HG03378 (cell line): ENCODE measurements around the gene AMER3.
A peak's percentile ranks its signal among the peaks of the same experiment; 100 is the strongest.
"Not testable (repeated sequence)": the region's sequence is repeated elsewhere in the genome, so short reads cannot be mapped to it uniquely, and the experiment has no call there.

Source experiments
- ATAC-seq: cut with Tn5 transposase; IDR thresholded peaks from one replicate; pipeline ENCODE4 v1.9.1; 2021; ENCODE audit warnings: mild to moderate bottlenecking, moderate library complexity; ENCODE audit not compliant: unreplicated experiment

Gene AMER3, protein sequence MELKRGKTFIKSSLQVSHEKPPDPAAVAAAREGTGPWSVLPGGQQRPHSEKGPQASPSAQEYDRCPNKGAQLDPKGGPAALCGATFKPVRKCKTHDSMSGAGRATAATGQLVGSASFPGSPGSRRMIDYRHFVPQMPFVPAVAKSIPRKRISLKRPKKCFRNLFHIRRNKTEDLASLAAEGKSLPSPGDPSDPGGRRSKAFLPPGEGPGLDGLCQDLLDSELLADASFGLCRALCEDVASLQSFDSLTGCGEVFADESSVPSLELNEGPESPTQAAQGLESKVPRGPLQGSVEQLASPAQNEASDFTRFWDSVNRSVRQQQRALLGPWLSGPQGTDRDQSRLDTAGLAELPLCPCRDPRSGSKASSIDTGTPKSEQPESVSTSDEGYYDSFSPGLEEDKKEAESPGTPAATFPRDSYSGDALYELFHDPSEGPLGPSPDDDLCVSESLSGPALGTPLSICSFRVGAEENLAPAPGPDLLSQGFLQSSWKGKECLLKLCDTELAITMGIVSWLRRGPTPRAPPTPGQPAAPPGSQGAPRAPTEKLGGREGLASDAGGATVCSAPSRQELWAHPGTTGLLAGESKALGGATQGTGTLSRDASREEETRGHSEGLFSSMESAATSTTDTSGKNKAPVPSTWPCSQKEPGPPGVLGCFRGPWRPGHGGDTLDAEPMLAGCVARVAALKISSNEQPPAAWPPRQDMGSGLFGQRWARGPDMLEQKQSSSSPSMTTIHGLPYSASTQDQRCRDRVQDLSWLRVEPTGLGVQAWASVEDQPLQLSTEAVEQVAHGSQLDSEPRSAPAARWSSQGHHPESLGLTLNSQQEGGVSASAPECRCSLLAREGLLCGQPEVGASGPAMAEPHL

DNA sequence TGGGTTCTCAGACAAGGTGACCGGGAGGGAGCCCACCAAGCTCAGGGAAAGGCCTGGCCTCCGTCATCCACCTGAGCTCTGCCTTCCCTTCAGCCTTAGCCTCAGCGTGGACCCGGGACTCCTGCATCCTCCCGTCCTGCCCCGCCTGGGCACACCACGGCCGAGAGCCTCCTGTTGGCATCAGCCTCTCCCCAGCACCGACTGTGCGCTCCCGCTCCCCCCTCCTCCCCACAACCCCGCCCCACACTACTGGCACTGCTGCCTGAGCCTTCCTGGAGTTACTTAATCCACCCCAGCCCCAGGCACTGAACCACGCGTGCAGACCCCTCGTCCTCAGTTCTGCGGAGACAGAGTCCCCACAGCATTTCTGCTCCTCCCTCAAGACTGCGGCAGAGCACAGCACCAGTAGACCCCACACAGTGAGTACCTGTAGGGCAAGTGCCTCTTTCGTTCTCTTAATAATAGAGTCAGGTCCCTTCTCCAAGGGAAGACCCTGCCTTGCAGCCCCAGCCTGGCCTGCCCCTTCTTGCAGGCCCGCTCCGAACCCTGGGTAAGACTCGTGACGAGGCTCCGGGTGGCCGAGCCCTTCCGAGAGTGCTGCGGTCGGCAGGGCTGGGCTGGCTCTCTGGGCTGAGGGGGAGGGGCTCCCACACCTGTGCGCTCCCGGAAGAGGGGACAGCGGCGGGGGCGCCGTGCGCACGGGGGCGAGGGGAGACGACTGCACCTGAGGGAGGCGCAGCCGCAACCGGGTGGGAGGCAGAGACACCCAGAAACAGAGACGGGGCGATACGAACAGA lies at the start of gene AMER3:
Gene AMER3, plus strand, starts transcription at position 285 of the 797 bp plus-strand sequence. CDS start 6,533 bp downstream, outside the sequence.
- ATAC-seq: no peak

DNA sequence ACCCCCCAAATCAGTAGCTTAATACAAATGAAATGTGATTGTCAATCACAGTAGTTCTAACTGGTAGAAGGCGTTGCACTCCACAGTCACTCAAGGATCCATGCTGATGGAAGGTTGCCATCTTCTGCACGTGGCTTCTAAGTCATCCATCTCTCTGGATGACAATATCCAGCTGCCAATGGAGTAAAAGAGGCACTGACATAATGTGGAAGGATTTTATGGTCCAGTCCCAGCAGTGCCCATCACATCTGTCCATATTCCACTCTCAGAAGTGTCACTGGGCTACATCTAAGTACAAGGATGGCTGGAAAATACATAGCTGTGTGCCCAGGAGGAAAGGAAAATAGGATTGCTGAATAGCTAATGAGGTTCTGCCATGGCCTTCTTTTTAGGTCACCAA lies 40.5 kb upstream of the AMER3 start:
- not testable (repeated sequence) for ATAC-seq

DNA sequence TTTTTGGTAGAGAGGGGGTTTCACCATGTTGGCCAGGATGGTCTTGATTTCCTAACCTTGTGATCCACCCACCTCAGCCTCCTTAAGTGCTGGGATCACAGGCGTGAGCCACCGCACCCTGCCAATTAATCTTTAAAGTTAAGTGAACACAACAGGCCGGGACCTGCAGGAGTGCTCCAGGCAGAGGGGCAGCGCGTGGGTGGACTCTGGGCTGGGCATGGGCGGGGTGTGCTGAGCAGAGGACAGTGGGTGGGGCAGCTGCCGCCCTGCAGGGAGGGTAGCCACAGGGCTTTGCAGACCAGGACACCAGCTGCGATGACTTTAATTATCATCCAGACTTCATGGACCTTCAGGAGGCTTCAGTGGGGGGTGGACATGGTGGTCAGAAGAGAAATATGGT lies 35.3 kb upstream of the AMER3 start:
- no peak for ATAC-seq

DNA sequence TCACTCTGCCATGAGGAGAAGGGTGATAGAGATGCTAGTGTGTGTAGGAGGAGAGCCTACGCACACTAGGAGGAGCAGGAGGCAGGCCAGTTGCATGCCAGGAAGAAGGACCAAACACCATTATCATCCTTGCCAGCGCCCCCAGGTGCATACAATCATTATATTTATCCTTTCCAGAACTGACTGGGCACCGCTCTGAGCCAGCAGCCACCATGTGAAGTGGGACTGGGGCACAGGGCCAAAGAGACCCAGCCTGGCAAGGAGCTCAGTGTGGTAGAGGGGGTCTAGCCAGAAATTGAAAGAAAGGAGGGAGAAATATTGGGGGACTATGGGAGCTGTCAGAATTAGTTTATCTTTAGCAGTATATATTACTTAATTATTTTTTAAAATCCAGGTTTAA lies 34.8 kb upstream of the AMER3 start:
- no peak for ATAC-seq

DNA sequence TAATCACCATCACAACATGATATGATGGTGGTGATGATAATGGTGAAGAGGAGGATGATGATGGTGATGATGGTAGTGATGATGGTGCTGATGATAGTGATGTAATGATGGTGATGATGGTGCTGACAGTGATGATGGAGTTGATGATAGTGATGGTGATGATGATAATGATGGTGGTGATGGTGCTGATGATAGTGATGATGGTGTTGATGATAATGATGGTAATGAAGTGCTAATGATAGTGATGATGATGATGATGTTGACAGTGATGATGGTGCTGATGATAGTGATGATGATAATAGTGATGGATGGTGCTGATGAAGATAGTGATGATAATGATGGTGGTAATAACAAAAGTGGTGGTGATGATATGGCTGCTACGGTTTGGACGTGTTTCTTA lies 30.9 kb upstream of the AMER3 start:
- ATAC-seq: no peak

DNA sequence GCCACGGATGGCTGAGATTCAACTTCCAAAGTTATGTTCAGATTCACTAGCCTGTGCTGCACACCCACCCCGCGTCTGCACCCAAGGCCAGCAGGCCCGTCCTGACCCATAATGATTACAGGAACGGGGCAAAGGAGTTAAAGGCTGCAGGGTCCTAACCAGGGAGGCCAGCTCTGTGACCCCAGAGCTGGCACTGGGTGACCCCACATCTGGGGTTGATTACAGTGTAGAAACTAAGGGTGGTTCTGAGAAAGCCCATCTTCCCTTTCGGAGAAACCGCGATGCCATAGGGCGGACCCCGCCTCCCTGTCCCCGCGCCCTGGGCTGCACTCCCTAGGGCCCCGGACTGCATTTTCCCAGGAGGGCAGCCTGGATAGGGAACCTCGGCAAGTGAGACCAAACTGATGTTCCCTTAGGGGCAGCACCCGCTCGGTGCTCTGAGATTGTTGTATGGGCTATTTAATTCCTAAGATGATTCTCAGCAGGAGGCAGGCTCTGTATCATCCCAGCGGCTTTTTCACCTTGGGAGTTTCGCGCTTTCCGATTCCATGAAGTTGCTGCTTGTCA lies 28.6 kb upstream of the AMER3 start:
- peak; percentile 2 for ATAC-seq

DNA sequence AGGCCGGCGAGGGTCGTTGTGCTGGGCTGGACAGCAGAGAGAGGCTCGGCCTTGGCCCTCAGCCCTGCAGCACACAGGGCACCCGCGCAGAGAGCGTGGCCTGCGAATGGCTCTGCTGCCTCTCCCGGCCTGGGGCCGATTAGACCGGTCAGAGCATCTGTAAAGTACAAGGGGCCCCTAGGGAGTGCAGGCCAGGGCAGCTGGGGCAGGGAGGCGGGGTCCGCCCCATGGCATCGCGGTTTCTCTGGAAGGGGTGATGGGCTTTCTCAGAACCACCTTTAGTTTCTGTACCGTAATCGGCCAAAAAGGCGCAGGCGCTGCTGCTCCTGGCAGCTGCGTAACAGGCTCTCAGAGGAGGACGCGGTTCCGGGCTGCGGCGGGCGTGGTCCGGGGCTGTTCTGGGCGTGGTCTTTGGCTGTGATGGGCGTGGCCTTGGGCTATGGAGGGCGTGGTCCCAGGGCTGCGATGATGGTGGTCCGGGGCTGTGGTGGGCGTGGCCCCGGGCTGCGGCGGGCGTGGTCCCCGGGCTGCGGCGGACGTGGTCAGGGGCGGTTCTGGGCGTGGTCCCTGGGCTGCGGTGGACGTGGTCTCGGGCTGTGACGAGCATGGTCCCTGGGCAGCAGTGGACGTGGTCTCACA lies 27.9 kb upstream of the AMER3 start:
- peak; percentile 88 for ATAC-seq

DNA sequence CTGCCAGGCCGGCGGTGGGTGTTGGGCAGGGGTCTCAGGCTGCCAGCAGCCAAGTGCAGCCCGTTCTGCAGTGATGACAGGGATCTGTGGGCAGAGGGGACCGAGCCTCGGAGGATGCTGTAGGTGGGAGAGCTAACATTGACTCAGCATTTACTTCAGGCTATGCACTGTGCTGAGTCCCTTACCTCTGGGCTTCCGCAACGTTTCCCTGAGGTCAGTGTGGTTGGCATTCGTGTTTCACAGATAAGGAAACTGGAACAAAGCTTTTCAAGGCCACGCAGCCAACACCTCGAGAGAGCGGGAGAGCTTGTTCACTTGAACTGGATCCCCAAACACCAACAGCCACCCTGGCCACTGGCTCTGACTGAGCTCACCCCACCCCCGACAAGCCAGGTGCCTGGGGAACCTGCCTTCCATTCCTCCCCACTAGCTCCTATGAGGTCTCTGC lies 27.3 kb upstream of the AMER3 start:
- peak; percentile 31 for ATAC-seq

DNA sequence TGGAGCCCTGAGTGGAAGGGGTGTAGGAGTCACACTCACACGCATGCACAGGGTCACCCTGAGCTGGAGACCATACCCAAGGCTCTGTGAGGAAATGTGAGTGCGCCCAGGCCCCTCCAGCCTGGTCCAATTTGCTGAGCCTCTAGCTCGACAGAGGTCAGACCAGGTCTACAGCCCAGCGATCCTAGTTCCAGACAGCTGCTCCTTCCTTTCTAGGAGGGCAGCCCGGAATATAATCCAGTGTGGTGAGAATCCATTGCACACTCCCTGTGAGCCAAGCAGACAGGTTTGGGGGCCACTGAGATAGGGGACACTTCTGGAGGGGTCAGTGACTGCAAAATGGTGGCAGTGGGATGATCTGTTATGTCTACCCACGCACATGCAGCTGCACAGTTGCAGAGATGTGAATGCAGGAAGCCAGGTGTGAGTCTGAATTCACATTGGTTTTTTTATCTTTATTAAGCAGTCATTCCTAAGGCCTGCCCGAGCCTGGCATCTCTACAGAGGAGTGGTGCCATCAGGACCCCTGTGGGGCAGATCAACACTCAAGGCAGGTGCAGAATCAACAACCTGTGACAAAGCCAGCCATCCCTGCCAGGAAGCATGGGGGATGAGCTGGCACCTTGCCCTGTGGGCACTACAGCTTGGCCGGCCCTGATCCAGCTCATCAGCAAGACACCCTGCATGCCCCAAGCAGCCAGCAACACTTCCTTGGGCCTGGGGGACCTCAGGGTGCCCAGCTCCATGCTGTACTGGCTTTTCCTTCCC lies 26.6 kb upstream of the AMER3 start, which contains the start of gene GPR148:
Gene GPR148, plus strand, starts transcription at position 522 of the 768 bp plus-strand sequence. Its CDS starts 82 bp downstream, at position 604.
- ATAC-seq: no peak

DNA sequence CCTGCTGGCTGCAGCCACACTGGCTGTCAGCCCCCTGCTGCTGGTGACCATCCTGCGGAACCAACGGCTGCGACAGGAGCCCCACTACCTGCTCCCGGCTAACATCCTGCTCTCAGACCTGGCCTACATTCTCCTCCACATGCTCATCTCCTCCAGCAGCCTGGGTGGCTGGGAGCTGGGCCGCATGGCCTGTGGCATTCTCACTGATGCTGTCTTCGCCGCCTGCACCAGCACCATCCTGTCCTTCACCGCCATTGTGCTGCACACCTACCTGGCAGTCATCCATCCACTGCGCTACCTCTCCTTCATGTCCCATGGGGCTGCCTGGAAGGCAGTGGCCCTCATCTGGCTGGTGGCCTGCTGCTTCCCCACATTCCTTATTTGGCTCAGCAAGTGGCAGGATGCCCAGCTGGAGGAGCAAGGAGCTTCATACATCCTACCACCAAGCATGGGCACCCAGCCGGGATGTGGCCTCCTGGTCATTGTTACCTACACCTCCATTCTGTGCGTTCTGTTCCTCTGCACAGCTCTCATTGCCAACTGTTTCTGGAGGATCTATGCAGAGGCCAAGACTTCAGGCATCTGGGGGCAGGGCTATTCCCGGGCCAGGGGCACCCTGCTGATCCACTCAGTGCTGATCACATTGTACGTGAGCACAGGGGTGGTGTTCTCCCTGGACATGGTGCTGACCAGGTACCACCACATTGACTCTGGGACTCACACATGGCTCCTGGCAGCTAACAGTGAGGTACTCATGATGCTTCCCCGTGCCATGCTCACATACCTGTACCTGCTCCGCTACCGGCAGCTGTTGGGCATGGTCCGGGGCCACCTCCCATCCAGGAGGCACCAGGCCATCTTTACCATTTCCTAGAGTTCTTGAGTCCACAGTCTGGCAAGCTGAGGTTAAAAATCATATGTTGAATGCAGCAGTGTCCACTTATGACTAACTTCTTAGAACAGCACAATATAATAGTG lies 25.7 kb upstream of the AMER3 start:
- ATAC-seq: no peak

DNA sequence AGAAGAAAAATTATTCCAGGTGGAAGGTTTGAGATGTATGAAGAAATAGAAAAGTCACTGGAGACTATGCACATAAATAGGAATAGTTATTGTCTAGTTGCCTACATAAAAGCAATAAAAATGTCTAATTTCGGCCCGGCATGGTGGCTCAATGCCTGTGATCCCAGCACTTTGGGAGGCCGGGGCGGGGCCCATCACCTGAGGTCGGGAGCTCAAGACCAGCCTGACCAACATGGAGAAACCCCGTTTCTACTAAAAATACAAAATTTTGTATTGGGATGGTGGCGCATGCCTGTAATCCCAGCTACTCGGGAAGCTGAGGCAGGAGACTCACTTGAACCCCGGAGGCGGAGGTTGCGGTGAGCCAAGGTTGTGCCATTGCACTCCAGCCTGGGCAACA lies 23.1 kb upstream of the AMER3 start:
- ATAC-seq: not testable (repeated sequence)

DNA sequence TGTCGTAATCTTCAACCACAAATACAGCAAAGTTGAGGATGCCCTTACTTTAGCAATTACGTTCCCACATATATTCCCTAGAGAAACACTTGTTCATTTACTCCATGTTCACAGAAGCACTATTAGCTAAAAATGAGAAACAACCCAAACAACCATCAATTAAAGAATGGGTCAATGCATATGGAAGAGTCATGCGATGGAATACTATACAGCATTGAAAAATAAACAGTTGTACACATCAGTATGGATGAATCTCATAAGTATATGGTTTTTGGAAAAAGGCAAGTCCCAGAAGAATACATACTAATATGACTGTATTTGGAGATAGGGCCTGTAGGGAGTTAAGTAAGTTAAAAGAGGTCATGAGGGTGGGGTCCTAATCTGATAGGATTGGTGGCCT lies 20.1 kb upstream of the AMER3 start:
- no peak for ATAC-seq

DNA sequence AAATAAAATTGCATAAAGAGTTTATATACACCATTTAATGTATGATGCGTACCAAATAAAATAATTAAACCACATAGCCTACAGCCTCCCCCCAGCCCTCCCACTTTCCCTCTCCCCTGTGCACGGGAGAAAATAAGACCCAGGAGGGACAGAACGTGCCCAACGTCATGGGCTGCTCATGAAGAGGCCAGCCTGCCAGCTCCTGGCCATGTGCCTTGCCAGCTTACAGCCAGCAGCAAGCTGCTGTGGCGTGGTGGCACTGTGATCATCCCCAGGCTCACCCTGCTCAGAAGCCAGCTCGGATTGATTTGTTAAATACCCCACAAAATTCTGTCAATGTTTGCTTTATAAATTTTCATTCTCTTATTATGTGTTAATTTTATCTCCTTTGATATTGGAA lies 18.9 kb upstream of the AMER3 start:
- ATAC-seq: no peak

DNA sequence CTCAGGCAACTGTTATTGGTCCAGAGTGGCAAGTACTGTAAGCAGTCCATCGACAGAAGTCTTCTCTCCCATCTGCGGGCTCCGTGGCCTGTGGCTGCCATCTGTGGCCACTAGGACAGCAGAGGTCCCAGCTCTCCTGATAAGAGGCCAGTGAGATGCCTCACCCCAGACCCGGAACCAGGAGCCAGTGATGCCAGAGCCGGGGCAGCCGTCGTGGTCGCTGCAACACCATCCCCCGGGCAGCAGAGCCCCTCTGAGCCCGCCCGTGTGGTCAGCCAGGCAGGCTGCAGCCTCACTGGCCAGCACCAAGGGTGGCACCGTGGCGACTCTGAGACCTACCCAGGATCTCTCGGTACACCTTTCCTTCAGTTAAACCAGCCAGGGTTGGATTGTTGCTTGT lies 17.7 kb upstream of the AMER3 start:
- ATAC-seq: no peak

DNA sequence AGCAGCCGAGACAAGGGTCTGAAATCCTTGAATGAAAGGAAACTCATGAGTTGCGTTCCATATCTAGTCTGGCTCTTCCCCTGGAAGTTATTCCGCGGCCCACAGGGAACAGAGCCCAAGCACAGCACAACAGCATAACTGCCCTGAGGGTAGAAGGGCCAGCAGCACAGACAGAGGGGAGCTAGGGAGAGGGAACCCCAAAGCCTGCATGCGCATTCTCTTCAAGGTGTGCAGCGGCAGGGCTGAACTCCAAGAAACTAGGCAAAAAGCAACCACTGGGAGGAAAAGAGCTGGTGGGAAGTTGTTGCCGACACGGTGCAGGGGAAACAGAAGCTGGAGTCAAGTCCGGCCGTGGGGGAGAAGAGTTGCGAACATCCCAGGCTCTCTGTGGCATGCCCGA lies 14.7 kb upstream of the AMER3 start:
- ATAC-seq: no peak

DNA sequence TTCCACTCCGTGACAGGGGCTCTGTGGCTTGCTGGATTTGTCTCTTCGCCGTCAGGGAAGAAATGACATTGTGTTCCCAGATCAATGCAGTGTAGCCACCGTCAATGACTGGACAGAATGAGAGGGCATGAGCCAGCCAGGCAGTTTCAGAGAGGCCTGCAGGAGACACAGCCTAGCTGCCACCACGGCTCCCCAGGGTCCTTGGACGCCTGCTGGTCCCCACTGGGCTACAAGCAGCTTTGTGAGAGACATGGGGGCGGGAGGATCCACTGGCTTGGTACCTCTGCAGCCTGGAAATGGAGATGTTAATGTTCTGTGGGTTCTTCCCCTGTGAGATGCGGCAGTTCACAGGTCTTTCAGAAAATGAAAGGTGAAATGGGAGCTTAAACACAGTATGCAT lies 12.1 kb upstream of the AMER3 start:
- ATAC-seq: no peak

DNA sequence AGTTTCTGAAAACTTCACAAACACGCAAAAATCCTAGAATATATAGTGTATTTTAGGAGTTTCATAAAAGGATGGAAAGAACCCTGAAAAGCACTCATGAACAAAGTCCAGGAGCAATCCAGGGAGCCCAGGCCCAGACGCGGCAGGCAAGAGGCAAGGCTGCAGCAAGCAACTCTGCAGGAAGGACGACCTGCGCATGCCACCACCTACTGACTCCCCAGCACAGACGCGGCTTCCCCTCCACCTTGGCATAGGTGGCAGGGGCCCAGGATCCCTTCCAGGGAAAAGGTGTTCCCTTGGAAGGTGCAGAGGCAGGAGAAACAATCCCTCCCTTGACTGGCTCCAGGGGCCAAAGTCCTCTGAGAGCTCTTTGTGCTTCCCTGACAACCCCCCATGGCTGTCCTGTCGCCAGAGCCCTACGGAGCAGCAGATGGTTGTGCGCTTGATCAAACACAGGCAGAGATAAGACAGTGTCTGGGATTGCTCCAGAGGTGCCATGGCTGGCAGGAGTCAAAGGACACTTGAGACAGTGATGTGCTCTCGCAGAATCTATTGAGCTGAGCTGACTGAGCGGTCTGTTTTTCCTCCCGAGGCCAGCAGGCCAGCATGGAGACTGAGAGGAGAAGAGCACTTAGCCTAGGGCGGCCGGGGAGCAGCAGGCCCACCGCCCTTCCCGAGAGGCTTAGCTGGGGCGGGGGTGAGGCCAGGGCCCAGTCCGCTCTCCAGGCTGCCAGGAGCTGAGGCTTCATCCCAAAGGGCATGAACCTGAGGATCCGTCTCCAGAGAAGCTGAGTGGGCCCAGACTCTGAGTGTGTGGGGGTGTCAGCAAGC lies 10.8 kb upstream of the AMER3 start:
- no peak for ATAC-seq
